Stimulated activated CD8-positive, alpha-beta memory T cell treated with anti-CD3 and anti-CD28 coated beads, Interleukin-12 subunit alpha, Interleukin-12 subunit beta, amount 100 ng/mL, for 4 hours (primary cell): Measurements from ENCODE around the gene TOX2.

Experiments
- DNase-seq: peaks from one replicate; pipeline ENCODE4 v3.0.0-alpha.2; 2020; ENCODE audit warnings: low read depth

Gene TOX2

GRCh38 chr20:43914311-43915210 lies at the start of gene TOX2:
Gene TOX2, plus strand, starts transcription at chr20:43914852. Its CDS starts 40 bp downstream, at chr20:43914892.
- DNase-seq = peak; percentile 38

GRCh38 chr20:43868091-43868490 lies 46.6 kb upstream of the TOX2 start:
- DNase-seq = no peak

GRCh38 chr20:43870484-43870883 lies 44.2 kb upstream of the TOX2 start:
- DNase-seq = no peak

- DNase-seq = no peak
These were observed 35.9 kb upstream of the TOX2 start for GRCh38 chr20:43878776-43879175.

- no peak for DNase-seq
These were observed 20.7 kb upstream of the TOX2 start for GRCh38 chr20:43893930-43894329.

GRCh38 chr20:43894491-43894890 lies 20.2 kb upstream of the TOX2 start:
- no peak for DNase-seq

GRCh38 chr20:43895235-43895634 lies 19.4 kb upstream of the TOX2 start:
- DNase-seq = no peak

- no peak for DNase-seq
These were observed 15.2 kb upstream of the TOX2 start for GRCh38 chr20:43899274-43900120.

GRCh38 chr20:43900121-43900466 lies 14.6 kb upstream of the TOX2 start:
- no peak for DNase-seq

- no peak for DNase-seq
These were observed 14.2 kb upstream of the TOX2 start for GRCh38 chr20:43900496-43900895.

- DNase-seq = no peak
These were observed 13.4 kb upstream of the TOX2 start for GRCh38 chr20:43901296-43901695.

- no peak for DNase-seq
These were observed 10.5 kb upstream of the TOX2 start for GRCh38 chr20:43903953-43904826.

GRCh38 chr20:43904827-43905177 lies 9.8 kb upstream of the TOX2 start:
- no peak for DNase-seq

- no peak for DNase-seq
These were observed 8.1 kb upstream of the TOX2 start for GRCh38 chr20:43906505-43907034.

GRCh38 chr20:43909211-43909610 lies 5.4 kb upstream of the TOX2 start:
- DNase-seq = no peak

- no peak for DNase-seq
These were observed 4.9 kb upstream of the TOX2 start for GRCh38 chr20:43909720-43910119.

GRCh38 chr20:43910564-43910963 lies 4.1 kb upstream of the TOX2 start:
- DNase-seq = no peak

GRCh38 chr20:43911066-43911465 lies 3.6 kb upstream of the TOX2 start:
- no peak for DNase-seq

GRCh38 chr20:43913291-43914025 lies 1.2 kb upstream of the TOX2 start:
- no peak for DNase-seq

- peak; percentile 34 for DNase-seq
These were observed 790 bp downstream of the TOX2 start for GRCh38 chr20:43915211-43916072.
